Lower leg skin (tissue), 4 donors: ENCODE results near the gene ROBO1. TPM values are rescaled to one million over a fixed set of nuclear protein-coding genes. Genes with fewer than 3 reads are reported as not detected.

ENCODE experiments used
- DNase-seq, 2 donors: peaks; one replicate each; pipeline ENCODE4 v3.0.0-alpha.2; 2019; ENCODE audit warnings: low spot score in 2 of 2
- H3K4me3 ChIP-seq: fragments of 200-600 bp; sonication (generic); 2 replicates; pipeline ENCODE4 v1.5.1; 2017; ENCODE audit warnings: mild to moderate bottlenecking, low read depth; ENCODE audit not compliant: poor library complexity, severe bottlenecking
- POLR2A ChIP-seq, 2 donors: fragments of 450-650 bp; IDR thresholded peaks; one replicate each; pipeline ENCODE4 v1.6.1; 2016 to 2017; ENCODE audit warnings: antibody characterized with exemption in 2 of 2, mild to moderate bottlenecking in 1 of 2, moderate library complexity in 1 of 2
- WGBS, 2 donors: methylation state at CpG; one replicate each; pipeline ENCODE4 v1.1.5; 2018; 5-methylcytosine and 5-hydroxymethylcytosine counted together
- intact Hi-C: fragments of 100-400 bp; cut with DNase I; formaldehyde crosslinking; loops from one replicate; pipeline ENCODE4 v1.15.0; 2023; ENCODE audit warnings: low total_unique reads
- total RNA-seq, 4 donors: library from RNA; depleted of rRNA; stranded (reverse); fragments of >200 nt; gene quantifications; one replicate each; pipeline ENCODE4 v1.1.0, GENCODE V29; 2016
- TF ChIP-seq, protein P1 (sequence below), 3 donors: fragments of 450-650 bp; IDR thresholded peaks; one replicate each; pipeline ENCODE4 v1.5.1; 2016; ENCODE audit warnings: antibody characterized with exemption in 3 of 3, mild to moderate bottlenecking in 3 of 3, moderate library complexity in 2 of 3

Gene ROBO1
- total RNA-seq, 4 donors from 2014 or later = 26.3 to 60.0 (median 51.0) TPM

DNA sequence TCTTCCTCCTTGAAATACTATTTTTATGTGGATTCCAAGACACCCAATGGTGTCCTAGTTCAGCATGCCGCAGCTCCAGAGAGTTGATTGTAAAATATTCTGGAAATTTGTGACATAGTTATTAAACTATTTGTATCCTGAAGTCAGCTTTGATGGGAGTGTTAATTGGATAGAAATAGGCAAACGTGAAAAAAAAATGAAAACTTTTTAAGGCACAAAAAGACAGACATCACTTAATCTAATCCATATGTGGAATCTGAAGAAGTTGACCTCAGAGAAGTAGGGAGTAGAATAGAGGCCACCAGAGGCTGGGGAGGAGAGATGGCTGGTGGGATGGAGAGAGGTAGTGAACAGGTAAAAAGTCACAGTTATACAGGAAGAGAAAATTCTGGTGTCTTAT lies 704.2 kb downstream of the ROBO1 start:
- TF ChIP-seq POLR2A (IDR thresholded peaks at IDR 0.05) = no peak
- WGBS, 2 donors = 49 to 64% methylated on average over 2 of the region's 2 CpGs
- no peak overlapping the region for H3K4me3 ChIP-seq
- DNase-seq = no peak
- intact Hi-C loops = no loop called here

DNA sequence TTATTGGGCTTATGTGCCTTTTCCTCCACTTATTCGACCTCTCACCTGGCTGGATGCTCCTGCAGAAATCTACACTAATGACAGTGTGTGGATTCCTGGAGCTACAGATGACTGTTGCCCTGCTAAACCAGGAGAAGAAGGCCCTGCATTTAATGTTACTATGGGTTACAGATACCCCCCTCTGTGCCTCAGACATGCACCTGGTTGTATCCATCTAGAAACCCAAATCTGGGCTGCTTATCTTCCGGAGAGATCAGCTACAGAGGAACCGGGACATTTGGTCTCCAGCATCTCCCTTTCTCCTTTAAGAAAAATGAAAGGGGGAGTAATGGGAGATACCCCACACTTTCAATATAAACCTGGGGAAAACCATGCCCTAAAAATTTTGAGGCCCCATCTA lies 710.0 kb downstream of the ROBO1 start:
- DNase-seq = no peak
- 87 to 93% methylated on average over 3 of the region's 3 CpGs for WGBS, 2 donors
- intact Hi-C loops = no loop called here
- H3K4me3 ChIP-seq = no peak overlapping the region
- TF ChIP-seq, protein P1, sequence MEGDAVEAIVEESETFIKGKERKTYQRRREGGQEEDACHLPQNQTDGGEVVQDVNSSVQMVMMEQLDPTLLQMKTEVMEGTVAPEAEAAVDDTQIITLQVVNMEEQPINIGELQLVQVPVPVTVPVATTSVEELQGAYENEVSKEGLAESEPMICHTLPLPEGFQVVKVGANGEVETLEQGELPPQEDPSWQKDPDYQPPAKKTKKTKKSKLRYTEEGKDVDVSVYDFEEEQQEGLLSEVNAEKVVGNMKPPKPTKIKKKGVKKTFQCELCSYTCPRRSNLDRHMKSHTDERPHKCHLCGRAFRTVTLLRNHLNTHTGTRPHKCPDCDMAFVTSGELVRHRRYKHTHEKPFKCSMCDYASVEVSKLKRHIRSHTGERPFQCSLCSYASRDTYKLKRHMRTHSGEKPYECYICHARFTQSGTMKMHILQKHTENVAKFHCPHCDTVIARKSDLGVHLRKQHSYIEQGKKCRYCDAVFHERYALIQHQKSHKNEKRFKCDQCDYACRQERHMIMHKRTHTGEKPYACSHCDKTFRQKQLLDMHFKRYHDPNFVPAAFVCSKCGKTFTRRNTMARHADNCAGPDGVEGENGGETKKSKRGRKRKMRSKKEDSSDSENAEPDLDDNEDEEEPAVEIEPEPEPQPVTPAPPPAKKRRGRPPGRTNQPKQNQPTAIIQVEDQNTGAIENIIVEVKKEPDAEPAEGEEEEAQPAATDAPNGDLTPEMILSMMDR (IDR thresholded peaks at IDR 0.05) = no peak
- TF ChIP-seq POLR2A (IDR thresholded peaks at IDR 0.05) = no peak

DNA sequence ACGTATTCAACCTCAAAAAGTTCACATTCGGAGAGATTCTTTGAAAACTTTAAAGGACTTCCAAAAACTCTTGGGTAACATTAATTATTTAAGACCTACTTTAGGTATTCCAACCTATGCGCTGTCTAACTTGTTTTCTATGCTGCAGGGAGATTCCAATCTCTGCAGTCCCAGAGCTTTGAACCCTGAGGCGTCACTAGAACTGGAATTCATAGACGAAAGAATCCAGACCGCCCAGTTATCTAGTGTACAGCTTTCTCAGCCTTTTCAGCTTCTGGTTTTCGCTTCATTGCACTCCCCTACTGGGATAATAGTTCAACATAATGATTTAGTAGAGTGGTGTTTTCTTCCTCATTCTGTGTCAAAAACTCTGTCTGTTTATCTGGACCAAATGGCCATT lies 711.3 kb downstream of the ROBO1 start:
- 67 to 73% methylated on average over 7 of the region's 7 CpGs for WGBS, 2 donors
- intact Hi-C loops = no loop called here
- TF ChIP-seq POLR2A (IDR thresholded peaks at IDR 0.05) = no peak
- TF ChIP-seq, protein P1 (IDR thresholded peaks at IDR 0.05) = no peak
- no peak overlapping the region for H3K4me3 ChIP-seq
- no peak for DNase-seq

DNA sequence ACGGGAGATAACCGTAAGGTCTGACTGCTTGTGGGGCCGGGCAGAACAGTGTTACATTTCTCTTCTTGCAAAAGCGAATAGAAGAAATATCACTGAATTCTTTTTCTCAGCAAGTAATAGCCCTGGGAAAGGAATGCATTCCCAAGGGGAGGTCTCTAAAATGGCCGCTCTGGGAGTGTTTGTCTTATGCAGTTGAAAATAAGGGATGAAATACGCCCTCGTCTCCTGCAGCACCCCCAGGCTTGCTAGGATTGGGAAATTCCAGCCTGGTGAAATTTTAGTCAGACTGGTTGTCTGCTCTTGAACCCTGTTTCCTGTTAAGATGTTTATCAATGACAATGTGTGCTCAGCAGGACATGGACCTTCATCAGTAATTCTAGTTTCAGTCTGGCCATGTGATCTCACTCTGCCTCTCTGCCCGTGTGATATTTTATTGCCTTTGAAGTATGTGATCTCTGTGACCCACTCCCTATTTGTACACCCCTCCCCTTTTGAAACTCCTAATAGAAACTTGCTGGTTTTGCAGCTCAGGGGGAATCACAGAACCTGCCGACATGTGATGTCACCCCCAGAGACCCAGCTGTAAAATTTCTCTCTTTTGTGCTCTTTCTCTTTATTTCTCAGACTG lies 715.6 kb downstream of the ROBO1 start:
- no peak for TF ChIP-seq POLR2A (IDR thresholded peaks at IDR 0.05)
- TF ChIP-seq, protein P1 (IDR thresholded peaks at IDR 0.05) = no peak
- WGBS, 2 donors = 88 to 92% methylated on average over 9 of the region's 9 CpGs
- H3K4me3 ChIP-seq = no peak overlapping the region
- no peak for DNase-seq
- intact Hi-C loops = no loop called here

DNA sequence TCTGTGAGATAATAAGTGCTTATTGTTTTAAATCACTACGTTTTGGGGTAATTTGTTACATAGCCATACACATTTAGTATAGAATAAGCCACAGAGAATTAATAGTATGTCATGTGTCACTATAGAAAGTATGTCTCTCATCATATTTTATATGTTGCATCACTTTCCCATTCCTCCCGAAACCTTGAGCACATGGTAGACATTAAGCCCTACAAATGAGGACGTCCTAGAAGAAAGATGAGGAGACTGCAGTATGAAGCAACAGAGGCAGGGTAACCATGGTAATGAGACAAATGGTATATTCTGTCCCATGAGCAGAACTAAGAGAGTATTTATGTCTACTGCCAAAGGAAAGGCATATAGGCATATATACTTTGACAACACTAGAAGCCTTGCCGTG lies 720.2 kb downstream of the ROBO1 start:
- no peak for TF ChIP-seq POLR2A (IDR thresholded peaks at IDR 0.05)
- TF ChIP-seq, protein P1 (IDR thresholded peaks at IDR 0.05) = no peak
- WGBS, 2 donors = 72 to 74% methylated on average over 4 of the region's 4 CpGs
- DNase-seq = no peak
- no peak overlapping the region for H3K4me3 ChIP-seq
- intact Hi-C loops = no loop called here

DNA sequence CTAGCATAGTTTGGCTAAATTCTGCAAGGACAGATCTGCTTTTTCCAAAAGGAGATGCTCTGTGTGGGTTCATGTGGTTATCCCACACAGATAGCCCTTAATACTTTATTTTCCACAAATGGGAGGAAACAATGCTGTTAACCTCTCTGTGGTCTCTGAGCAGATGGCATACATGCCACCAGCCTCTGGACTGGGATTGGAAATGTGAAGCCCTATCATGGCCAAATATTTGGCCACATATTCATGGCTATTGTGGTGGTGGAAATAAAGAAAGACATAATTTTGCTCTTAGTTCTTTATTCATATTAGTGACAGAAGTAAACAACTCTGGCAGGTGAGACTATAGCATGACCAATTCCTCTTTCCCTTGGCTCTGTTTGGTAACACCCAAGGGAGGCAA lies 726.2 kb downstream of the ROBO1 start:
- no peak for TF ChIP-seq POLR2A (IDR thresholded peaks at IDR 0.05)
- TF ChIP-seq, protein P1 (IDR thresholded peaks at IDR 0.05) = no peak
- intact Hi-C loops = no loop called here
- H3K4me3 ChIP-seq = no peak overlapping the region
- DNase-seq = no peak
